Suppressor macrophage treated with lipopolysaccharide for 4 hours (primary cell): ENCODE measurements around the gene PDE8B.
"Not testable (repeated sequence)": the region's sequence is repeated elsewhere in the genome, so short reads cannot be mapped to it uniquely, and the experiment has no call there.

Experiments used
- DNase-seq: peaks from one replicate; pipeline ENCODE4 v3.0.0-alpha.2; 2020

PDE8B gene

GRCh38 chr5:77454123-77454522, 243.6 kb downstream of the PDE8B start:
- DNase-seq, result no peak

GRCh38 chr5:77461287-77461686, 250.8 kb downstream of the PDE8B start:
- no peak for DNase-seq

- DNase-seq, result peak; percentile 17
Observed at GRCh38 chr5:77463905-77464304, 253.4 kb downstream of the PDE8B start.

GRCh38 chr5:77468875-77469274, 258.4 kb downstream of the PDE8B start:
- not testable (repeated sequence) for DNase-seq

- not testable (repeated sequence) for DNase-seq
Observed at GRCh38 chr5:77475041-77475440, 264.6 kb downstream of the PDE8B start.
